Activated CD8-positive, alpha-beta memory T cell treated with anti-CD3 and anti-CD28 coated beads, Interleukin-2, amount 50 U/mL, for 24 hours (primary cell): ENCODE results near the gene UBE2J2.

Source experiments
- DNase-seq: peaks from one replicate; pipeline ENCODE4 v3.0.0-alpha.2; 2020; ENCODE audit errors: extremely low read depth

The UBE2J2 gene

DNA sequence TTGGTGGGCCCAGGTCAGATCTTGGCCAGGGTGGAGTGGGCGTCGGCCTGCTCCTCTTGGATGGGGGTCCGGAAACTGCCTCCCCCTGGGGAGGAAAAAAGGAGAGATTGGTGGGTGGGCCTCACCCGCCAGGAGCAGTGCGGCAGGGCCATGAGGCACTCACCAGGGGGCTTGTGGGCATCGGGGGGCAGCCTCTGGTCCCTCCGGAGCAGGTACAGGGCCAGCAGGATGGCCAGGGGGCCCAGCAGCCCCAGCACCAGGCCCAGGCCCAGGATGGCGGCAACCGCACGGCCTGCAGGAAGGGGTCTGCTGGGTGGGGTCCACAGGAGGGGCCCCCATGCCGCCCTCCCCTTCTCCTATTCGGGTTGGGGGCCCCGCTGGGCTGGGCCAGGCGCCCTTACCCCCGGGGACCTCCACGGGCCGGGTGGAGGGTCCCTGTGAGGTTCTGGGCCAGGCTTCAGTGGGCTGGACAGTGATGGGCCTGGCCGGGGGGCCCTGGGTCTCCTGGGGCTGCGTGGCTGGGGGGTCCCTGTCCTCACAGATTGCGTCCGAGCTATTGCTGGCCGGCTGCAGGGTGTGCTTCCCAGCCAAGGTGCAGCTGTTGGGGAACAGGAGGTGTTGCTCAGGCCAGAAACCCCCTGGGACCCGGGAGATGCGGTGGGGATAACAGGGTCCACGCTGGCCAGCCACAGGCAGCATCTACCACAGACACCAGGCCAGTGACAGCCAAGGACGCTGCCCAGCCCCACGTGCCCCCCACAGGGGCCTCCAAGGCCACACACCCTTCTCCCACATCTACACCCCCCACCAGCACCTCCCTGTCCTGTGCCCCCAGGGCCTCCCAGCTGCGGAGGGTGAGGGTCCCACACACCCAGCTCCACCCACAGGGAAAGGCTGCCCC, 61.9 kb downstream of the UBE2J2 start:
- no peak for DNase-seq

DNA sequence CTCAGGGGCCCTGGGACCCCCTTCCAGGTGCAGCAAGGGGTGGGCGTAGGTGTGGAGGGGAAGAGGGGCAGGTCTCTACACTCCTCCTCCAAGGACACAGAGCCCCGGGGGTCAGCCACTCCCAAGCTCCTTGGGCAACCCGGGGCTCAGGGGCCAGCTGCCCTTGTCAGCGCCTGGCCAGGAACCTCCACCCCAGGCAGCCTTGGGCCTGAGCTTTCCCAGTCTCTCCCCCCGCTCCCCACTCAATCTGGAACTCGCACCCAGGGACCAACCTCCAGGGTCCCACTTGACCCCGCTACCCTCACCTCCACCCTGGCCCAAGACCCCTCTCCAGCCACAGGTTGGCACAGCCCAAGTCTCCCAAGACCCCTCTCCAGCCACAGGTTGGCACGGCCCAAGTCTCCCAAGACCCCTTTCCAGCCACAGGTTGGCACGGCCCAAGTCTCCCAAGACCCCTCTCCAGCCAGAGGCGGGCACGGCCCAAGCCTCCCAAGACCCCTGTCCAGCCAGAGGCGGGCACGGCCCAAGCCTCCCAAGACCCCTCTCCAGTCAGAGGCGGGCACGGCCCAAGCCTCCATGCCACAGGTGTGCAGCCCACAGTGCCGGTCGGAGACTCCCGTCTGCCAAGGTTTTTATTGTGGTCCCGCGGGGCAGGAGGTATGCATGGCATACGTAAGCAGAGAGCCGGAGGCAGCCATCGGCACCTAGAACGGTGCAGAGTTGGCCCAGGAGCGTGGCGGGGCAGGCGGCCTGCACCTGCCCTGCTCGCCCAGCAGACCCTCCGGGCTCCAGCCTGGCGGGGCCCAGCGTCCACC, 62.7 kb downstream of the UBE2J2 start:
- no peak for DNase-seq

DNA sequence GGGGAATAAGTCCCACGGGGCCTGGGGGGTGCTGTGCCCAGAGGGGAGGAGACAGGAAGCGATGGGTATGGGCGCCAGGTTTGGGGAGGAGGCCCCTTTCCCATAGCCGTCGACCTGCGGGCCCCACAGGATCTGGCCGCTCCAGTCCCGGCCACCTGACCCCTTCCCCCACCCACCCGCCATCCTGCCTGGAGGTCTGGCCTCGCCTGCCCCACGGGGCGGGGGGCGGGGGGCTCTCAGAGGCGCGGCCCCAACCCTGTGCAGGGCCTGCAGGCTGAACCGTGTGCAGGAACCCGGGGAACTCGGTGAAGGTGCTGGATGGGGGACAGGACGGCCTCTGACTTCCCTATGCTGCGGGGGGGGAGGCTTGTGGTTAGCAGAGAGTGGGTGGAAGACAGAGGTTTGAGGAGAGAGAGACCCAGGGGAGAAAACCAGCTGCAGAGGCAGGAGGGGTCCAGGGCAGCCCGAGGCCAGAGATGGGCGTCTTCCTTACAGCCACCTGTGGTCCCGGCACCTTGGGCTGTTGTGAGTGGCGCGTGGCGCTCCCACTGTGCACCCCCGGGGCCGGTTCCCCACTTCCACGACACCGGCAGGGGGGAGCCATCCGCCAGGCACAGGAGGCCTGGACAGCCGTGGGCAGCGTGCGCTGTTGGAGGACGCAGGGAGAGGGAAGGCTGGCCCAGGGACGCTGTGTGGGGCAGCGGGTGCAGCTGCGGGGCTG, 64.8 kb downstream of the UBE2J2 start:
- DNase-seq = no peak

DNA sequence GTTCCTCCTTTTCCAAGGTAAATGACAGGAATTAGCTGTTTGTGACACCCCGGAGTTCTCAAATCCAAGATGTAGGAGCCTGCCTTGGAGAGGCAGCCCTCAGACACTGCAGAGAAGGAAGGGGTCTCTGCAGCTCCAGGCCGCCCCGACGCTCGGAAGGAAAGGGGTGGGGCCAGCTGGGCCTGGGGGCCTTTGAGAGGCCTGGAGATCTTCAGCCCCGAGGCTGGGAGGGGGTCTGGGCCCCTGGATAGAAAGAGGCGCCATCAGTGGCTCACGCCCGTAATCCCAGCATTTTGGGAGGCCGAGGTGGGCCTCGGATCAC, 66.1 kb downstream of the UBE2J2 start:
- DNase-seq = no peak

DNA sequence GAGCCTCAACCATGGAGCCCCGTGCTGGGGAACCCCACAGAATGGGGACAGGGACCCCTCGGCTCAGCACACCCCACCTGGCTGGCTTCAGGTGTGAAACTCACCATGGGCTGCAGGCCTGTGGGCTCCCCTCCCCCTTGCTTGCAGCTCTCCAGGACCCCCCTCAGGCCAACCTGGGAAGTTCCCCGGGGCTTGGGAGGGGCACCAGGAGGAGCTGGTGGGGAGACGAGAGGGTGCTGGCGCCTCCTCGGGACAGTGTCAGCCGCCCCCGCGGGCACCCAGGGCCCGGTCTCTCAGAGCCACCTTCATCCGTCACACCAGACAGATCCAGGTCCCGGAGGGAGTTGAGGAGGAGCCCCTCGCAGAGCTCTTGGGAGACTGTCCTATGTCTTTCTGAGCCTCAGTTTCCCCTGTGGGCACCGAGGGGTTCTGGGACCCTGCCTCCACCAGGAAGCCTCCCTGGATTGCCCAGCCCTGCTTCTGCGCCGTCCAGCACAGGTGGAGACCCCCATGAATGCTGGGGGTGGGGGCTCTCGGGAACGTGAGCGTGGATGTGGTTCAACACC, 66.6 kb downstream of the UBE2J2 start:
- DNase-seq = no peak

DNA sequence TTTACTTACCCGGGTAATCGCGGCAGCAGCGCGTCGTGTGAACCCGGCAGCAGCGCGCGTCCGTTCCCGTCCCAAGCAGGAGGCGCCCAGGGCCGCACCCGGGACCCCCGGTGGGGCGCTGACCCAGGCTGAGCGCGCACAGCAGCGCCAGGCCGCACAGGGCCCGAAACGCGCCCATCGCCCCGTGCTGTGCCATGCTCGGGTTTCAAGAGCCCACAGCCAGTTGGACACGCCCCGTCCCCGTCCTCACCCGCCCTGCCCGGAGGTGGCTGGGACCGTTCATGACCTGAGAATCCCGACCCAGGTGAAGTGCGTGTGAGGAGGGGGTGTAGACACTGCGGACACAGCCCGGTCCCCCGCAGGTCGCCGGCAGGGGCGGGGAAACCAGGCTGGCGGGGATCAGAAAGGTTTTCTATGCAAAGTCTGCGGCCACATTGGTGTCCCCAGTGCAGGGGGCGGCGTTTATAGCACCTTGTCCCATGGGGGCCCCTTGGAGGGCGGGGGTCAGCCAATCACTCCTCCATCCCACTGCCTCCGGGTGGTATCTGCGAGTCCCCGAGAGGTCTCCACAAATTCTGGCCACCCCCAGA, 67.2 kb downstream of the UBE2J2 start, which contains the start of gene TNFRSF18:
Gene TNFRSF18, minus strand, starts transcription at position 217 of the 590 bp plus-strand sequence. Its CDS starts 21 bp downstream, at position 196.
- DNase-seq = no peak

DNA sequence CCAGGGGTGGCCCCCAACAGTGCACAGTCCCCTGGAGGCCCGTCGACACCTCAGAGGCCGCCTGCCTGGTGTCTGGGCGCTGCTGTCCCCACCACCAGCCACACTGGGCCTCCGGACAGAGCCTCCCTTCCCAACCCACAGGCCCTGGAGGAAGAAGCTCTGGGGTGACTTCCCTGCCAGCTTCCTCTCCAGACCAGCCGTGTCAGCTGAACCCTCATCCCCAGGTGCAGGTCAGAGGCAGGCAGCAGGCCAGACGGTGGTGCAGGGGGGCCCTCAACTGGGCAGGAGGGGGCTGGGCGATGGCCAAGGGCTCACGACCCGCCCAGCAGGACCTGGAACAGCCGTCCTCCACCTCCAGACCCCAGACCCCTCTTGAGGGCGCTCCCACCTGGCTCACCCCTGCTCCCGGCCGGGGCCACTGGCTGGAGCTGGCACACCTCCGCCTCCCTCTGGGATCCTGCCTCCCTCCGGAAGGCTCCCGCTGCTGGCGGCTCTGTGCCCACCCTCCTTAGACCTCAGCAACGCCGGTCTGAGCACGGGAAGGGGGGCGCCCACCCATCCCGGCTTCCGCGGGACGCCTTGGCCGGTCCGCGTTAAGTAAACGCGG, 67.8 kb downstream of the UBE2J2 start:
- DNase-seq = no peak

DNA sequence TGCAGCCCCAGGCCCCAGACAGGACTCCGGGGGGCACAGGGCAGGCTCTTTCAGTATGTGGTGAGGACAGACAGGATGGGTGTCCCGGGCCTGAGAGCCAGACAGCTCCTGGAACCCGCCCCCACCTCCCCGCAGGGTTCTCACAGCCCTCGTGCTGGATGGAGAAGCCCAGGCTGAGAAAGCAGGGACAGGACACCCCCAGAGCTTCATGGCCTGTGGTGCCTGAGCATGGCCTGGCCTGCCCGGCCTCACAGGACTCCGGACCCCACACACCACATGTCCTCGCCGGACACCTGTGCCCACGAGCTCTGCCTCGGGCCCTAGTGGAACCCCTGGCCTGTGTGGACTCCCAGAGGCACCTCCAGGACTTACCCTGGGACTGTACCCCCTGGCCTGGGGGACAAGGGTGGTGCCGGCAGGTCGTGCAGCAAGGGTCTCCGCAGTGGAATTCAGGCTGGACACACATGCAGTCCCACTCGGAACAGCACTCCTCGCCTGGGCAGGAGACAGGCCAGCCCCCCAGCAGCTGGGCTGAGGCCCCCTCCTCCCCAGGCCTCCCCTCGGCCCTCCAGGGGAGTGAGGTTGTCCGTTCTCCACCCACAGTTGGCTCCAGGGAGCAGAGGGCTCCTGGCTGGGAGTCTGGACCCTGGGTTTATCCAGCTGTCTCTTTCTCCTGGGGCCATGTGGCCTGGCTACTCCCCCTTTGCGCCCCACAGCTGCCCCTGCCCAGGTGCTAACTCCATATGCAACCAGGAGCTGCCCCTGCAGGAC, 68.5 kb downstream of the UBE2J2 start:
- no peak for DNase-seq

DNA sequence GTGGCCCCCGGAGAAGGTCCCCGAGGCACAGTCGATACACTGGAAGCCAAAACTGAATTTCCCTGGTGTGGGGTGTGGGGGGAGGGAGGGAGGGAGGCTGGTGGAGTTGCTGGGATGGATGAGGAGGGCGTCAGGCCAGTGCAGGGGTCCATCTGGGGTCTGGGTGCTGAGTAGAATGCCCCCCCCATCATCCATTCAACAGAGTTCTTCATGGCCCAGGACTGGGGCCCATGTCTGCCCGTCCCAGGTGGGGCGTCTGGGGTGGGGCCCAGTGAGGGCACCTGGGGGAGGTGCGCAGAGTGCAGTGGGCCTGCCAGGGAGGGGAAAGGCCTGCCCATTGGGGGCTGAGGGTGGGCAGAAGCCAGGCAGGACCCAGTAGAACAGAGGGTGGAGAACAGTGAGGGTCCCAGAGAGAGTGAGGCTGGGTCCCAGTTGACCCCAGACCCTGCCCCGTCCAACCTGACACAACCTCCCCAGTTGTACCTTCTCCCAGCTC, 69.2 kb downstream of the UBE2J2 start:
- DNase-seq = no peak
